GM19240 (cell line): ENCODE data around the gene CYTIP.
A peak's percentile ranks its signal among the peaks of the same experiment; 100 is the strongest.

Experiments
- DNase-seq: peaks from one replicate; pipeline ENCODE4 v3.0.0; 2011; ENCODE audit warnings: low spot score; ENCODE audit not compliant: insufficient read length

Gene CYTIP

GRCh38 chr2:157443795-157444640, at the start of gene CYTIP:
Gene CYTIP (minus strand): TSS chr2:157444089. CDS start chr2:157444020, 69 bp downstream.
- no peak for DNase-seq

- DNase-seq, result peak; percentile 35
Observed at GRCh38 chr2:157492189-157492773, 48.4 kb upstream of the CYTIP start.

GRCh38 chr2:157489983-157490382, 46.1 kb upstream of the CYTIP start:
- no peak for DNase-seq

GRCh38 chr2:157488877-157489276, 45.0 kb upstream of the CYTIP start:
- no peak for DNase-seq

GRCh38 chr2:157487747-157488146, 43.9 kb upstream of the CYTIP start:
- no peak for DNase-seq

- DNase-seq, result no peak
Observed at GRCh38 chr2:157487271-157487610, 43.4 kb upstream of the CYTIP start.

GRCh38 chr2:157486596-157487270, 42.8 kb upstream of the CYTIP start:
- no peak for DNase-seq

- DNase-seq, result no peak
Observed at GRCh38 chr2:157480182-157480961, 36.5 kb upstream of the CYTIP start.

GRCh38 chr2:157479081-157480027, 35.5 kb upstream of the CYTIP start:
- no peak for DNase-seq

GRCh38 chr2:157477919-157478318, 34.0 kb upstream of the CYTIP start:
- no peak for DNase-seq

- no peak for DNase-seq
Observed at GRCh38 chr2:157476953-157477709, 33.2 kb upstream of the CYTIP start.

GRCh38 chr2:157475722-157476390, 32.0 kb upstream of the CYTIP start:
- no peak for DNase-seq

- no peak for DNase-seq
Observed at GRCh38 chr2:157473581-157473980, 29.7 kb upstream of the CYTIP start.

- DNase-seq, result no peak
Observed at GRCh38 chr2:157471078-157471477, 27.2 kb upstream of the CYTIP start.

- no peak for DNase-seq
Observed at GRCh38 chr2:157470321-157470720, 26.4 kb upstream of the CYTIP start.

GRCh38 chr2:157469726-157470125, 25.8 kb upstream of the CYTIP start:
- DNase-seq, result no peak

GRCh38 chr2:157468931-157469708, 25.2 kb upstream of the CYTIP start:
- no peak for DNase-seq

- no peak for DNase-seq
Observed at GRCh38 chr2:157466764-157467163, 22.9 kb upstream of the CYTIP start.
